ENCODE results near the gene ATG12. TPM values are rescaled to one million over a fixed set of nuclear protein-coding genes. Genes with fewer than 3 reads are reported as not detected.
"Not testable (repeated sequence)": the region's sequence is repeated elsewhere in the genome, so short reads cannot be mapped to it uniquely, and the experiment has no call there.

Gene ATG12
- polyA plus RNA-seq, 1 of the 3 experiments (the other 2 are of a cell fraction): 29.1 TPM

- TF ChIP-seq USF1 (IDR thresholded peaks at IDR 0.05; ENCODE audit: borderline replicate concordance, low read depth): no peak
- peak; percentile 84 for TF ChIP-seq ELF1 (IDR thresholded peaks at IDR 0.05)
- peak; percentile 15; the same call in 1 of the 2 replicates for TF ChIP-seq TCF12 (IDR thresholded peaks at IDR 0.05)
- TF ChIP-seq CTCF (IDR thresholded peaks at IDR 0.05): no peak
- TF ChIP-seq IRF3 (IDR thresholded peaks at IDR 0.05; ENCODE audit: low read depth, low read length): peak; percentile 84
- no peak for TF ChIP-seq EZH2phosphoT487 (IDR thresholded peaks at IDR 0.05; ENCODE audit: borderline replicate concordance, low read depth)
- TF ChIP-seq GABPA (IDR thresholded peaks at IDR 0.05; ENCODE audit: low read depth): peak; percentile 77
- TF ChIP-seq CHD2 (IDR thresholded peaks at IDR 0.05; ENCODE audit: low read length, partially characterized antibody): peak; percentile 4
These were observed at the start of gene ATG12, which contains the start of gene AP3S1 (continued) for GRCh38 chr5:115841382-115842088.

- Histone ChIP-seq H3K36me3 (replicated peaks in 1 of 2; ENCODE audit: control insufficient read depth in 1 of 2, insufficient read depth in 2 of 2, low read length in 1 of 2) (peaks cover 0 to 11% of the 10 kb centered on the region in 2 experiments), H3K9me3 (no peaks in the 10 kb centered on the region), H3K27me3 (ENCODE audit: insufficient read depth) (no peaks in the 10 kb centered on the region), H3K27ac (ENCODE audit: low read depth in 2 of 2, low read length in 1 of 2) (no peak overlapping the region), H3F3A (replicated peaks; ENCODE audit: insufficient read depth) (no peaks in the 10 kb centered on the region), H3K4me1 (ENCODE audit: control insufficient read depth in 1 of 2, insufficient read depth in 2 of 2, low read depth in 1 of 2, low read length in 1 of 2) (no peaks in the 10 kb centered on the region), H3K9ac (no peak overlapping the region), H3K4me2 (no peak overlapping the region), H3K9me2 (no peaks in the 10 kb centered on the region), H3K79me2 (ENCODE audit: insufficient read depth) (peaks cover 4% of the 10 kb centered on the region; the same call in 1 of the 2 replicates), H3K4me3 (ENCODE audit: low read depth in 2 of 2, low read length in 1 of 2) (no peak overlapping the region), H2AFZ (ENCODE audit: low read depth) (no peak overlapping the region), H4K20me1 (ENCODE audit: insufficient read depth) (no peaks in the 10 kb centered on the region)
- TF ChIP-seq SMC3 (IDR thresholded peaks at IDR 0.05; ENCODE audit: low read depth, low read length) (peak; percentile 37; the same call in 1 of the 2 replicates), REST (IDR thresholded peaks at IDR 0.05; ENCODE audit: low read depth, low read length) (no peak), MAX (IDR thresholded peaks at IDR 0.05; ENCODE audit: low read depth) (no peak), RAD21 (IDR thresholded peaks at IDR 0.05; ENCODE audit: low read length) (peak; percentile 59), CTCF (IDR thresholded peaks at IDR 0.05) (peak; percentile 58)
- ChIA-PET CTCF (interaction anchor here (0.6 to 2.7 kb wide), 10 partner anchors 14 to 253 kb away, joined by 3 to 21 read pairs (median 4); partner anchors contain the start of genes AP3S1 and ATG12), POLR2A (no interaction called here)
- 65% methylated on average over 1 of the region's 1 CpG for WGBS (ENCODE audit: low lambda C conversion rate)
- no peak for DNase-seq
These were observed 46.7 kb upstream of the ATG12 start for GRCh38 chr5:115888027-115888426.

GRCh38 chr5:115885208-115885607, 43.8 kb upstream of the ATG12 start:
- H2AFZ ChIP-seq (ENCODE audit: low read depth); H3K9me3 ChIP-seq; H3K4me2 ChIP-seq; CTCF ChIA-PET; H3K9ac ChIP-seq; H3K9me2 ChIP-seq; H3K27ac ChIP-seq (ENCODE audit: low read depth in 2 of 2, low read length in 1 of 2); H3K27me3 ChIP-seq (ENCODE audit: insufficient read depth); POLR2A ChIA-PET; H4K20me1 ChIP-seq (ENCODE audit: insufficient read depth); H3K4me3 ChIP-seq (ENCODE audit: low read depth in 2 of 2, low read length in 1 of 2); H3K4me1 ChIP-seq (ENCODE audit: control insufficient read depth in 1 of 2, insufficient read depth in 2 of 2, low read depth in 1 of 2, low read length in 1 of 2); H3F3A ChIP-seq (replicated peaks; ENCODE audit: insufficient read depth); DNase-seq: not testable (repeated sequence)
- peaks cover 0 to 11% of the 10 kb centered on the region in 2 experiments for H3K36me3 ChIP-seq (replicated peaks in 1 of 2; ENCODE audit: control insufficient read depth in 1 of 2, insufficient read depth in 2 of 2, low read length in 1 of 2)
- 92% methylated on average over 3 of the region's 3 CpGs for WGBS (ENCODE audit: low lambda C conversion rate)
- peaks cover 21% of the 10 kb centered on the region for H3K79me2 ChIP-seq (ENCODE audit: insufficient read depth)

Measured in SK-N-SH (cell line).